Neutrophil (primary cell): ENCODE data around the gene LRRC4C.

Source experiments
- H3K27ac ChIP-seq: fragments of 200-600 bp; sonication (generic); 2 replicates; pipeline ENCODE4 v1.5.1; 2016; ENCODE audit warnings: mild to moderate bottlenecking, moderate library complexity
- H3K27me3 ChIP-seq: fragments of 200-600 bp; sonication (generic); 2 replicates; pipeline ENCODE4 v1.6.0; 2016; ENCODE audit warnings: mild to moderate bottlenecking
- H3K36me3 ChIP-seq: fragments of 200-600 bp; sonication (generic); 2 replicates; pipeline ENCODE4 v1.5.1; 2017
- H3K4me1 ChIP-seq, 2 experiments: fragments of 200-600 bp in 1 of 2; sonication (generic) in 1 of 2; 1 replicate in 1 of 2; 2 replicates in 1 of 2; pipeline versions ENCODE4 v1.5.1 to v1.6.1; 2013 to 2016; ENCODE audit warnings: low read depth in 1 of 2, low read length in 1 of 2, mild to moderate bottlenecking in 1 of 2, moderate library complexity in 1 of 2; ENCODE audit not compliant: control insufficient read depth in 1 of 2, insufficient read depth in 1 of 2
- H3K4me3 ChIP-seq, 2 experiments: fragments of 200-600 bp in 1 of 2; sonication (generic) in 1 of 2; 1 replicate in 1 of 2; 2 replicates in 1 of 2; pipeline ENCODE4 v1.5.1; 2013 to 2016; ENCODE audit warnings: low read depth in 1 of 2, low read length in 1 of 2, mild to moderate bottlenecking in 1 of 2, moderate library complexity in 1 of 2
- H3K9me3 ChIP-seq: fragments of 200-600 bp; sonication (generic); 2 replicates; pipeline ENCODE4 v1.5.1; 2016
- TF ChIP-seq, protein P1 (sequence below): fragments of 200-600 bp; sonication (generic); IDR thresholded peaks from 2 replicates; pipeline ENCODE4 v1.5.1; 2016; ENCODE audit warnings: antibody characterized with exemption

Gene LRRC4C

DNA sequence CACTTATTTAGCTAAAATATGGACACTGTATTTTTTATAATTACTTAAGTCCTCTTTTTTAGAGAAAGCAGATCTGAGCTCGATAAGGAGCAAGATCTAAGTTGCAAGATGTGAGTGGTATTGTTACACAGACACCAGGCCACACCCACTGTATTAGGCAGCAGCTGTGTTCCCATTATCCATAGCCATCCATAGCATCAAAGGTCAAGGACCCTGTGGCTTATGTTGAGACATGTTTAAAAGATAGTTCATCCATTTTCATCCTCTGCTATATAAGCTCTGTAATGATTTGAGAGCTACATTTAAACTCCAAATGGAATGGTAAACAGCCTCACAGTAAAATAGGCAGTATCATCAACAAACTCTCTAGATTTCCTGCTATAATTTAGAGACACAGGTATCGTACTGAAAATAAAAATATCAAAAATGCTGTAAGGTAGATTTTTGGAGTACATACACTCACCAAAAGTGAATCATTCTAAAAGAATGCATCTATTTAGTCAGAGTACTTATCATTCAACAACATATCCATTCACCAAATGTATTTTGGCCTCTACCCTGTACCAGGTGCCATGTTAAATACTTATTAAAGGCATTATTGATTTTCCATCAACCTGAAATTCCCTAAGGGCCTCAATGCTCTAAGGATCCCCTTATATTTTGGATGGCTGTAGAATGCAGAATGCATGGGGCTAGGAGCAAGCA is 574.0 kb downstream of the LRRC4C start:
- Histone ChIP-seq H3K4me1 (no peaks in the 10 kb centered on the region), H3K36me3 (no peaks in the 10 kb centered on the region)

DNA sequence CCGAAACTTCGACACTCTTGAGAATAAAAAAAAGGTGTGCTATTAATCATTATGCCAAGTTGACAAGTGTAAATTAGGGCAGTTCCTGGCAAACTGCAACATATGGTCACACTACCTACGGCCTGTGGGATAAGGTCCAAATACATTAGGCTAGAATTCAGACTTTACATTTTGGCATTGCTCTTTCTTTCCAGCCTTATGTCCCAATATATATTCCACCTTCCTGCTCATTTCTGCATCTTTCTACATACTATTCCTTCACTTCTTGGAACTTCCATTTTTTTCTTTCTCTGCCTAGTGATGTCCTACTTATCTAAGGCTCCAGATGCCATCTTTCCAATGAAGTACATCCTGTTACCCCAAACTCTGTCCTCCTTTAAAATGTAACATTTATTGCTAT is 577.2 kb downstream of the LRRC4C start:
- TF ChIP-seq, protein P1, sequence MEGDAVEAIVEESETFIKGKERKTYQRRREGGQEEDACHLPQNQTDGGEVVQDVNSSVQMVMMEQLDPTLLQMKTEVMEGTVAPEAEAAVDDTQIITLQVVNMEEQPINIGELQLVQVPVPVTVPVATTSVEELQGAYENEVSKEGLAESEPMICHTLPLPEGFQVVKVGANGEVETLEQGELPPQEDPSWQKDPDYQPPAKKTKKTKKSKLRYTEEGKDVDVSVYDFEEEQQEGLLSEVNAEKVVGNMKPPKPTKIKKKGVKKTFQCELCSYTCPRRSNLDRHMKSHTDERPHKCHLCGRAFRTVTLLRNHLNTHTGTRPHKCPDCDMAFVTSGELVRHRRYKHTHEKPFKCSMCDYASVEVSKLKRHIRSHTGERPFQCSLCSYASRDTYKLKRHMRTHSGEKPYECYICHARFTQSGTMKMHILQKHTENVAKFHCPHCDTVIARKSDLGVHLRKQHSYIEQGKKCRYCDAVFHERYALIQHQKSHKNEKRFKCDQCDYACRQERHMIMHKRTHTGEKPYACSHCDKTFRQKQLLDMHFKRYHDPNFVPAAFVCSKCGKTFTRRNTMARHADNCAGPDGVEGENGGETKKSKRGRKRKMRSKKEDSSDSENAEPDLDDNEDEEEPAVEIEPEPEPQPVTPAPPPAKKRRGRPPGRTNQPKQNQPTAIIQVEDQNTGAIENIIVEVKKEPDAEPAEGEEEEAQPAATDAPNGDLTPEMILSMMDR, result no peak
- no peak overlapping the region for H3K27ac ChIP-seq
- no peaks in the 10 kb centered on the region for H3K9me3 ChIP-seq
- no peaks in the 10 kb centered on the region for H3K36me3 ChIP-seq
- no peaks in the 10 kb centered on the region for H3K27me3 ChIP-seq
- no peak overlapping the region for H3K4me3 ChIP-seq
- no peaks in the 10 kb centered on the region for H3K4me1 ChIP-seq

More for the DNA sequence above, 574.0 kb downstream of the LRRC4C start:
- H3K27ac ChIP-seq, result no peak overlapping the region
- TF ChIP-seq, protein P1, result no peak
- no peaks in the 10 kb centered on the region for H3K27me3 ChIP-seq
- H3K4me3 ChIP-seq, result no peak overlapping the region
- H3K9me3 ChIP-seq, result no peaks in the 10 kb centered on the region

DNA sequence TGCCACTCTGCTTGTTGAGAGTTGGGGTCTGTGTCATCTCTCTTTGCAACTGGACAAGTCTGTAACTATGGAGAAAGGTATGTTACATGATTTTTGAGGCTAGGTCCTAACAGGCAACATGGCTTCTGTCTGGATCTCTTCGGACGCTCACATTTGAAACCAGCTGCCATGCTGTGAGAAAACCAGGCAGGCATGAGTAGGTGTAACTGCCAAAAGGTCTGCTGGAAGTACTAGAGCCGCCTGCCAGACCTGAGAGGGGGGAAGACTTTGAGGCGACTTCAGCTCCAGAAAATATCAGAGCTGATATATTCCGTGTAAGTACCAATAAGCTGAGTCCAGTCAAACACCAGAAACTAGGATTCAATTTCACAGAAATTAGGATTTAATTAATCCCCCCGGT is 579.5 kb downstream of the LRRC4C start:
- Histone ChIP-seq H3K4me3 (no peak overlapping the region), H3K4me1 (no peaks in the 10 kb centered on the region), H3K36me3 (no peaks in the 10 kb centered on the region), H3K27ac (no peak overlapping the region), H3K9me3 (no peaks in the 10 kb centered on the region), H3K27me3 (no peaks in the 10 kb centered on the region)
- TF ChIP-seq, protein P1, result no peak

DNA sequence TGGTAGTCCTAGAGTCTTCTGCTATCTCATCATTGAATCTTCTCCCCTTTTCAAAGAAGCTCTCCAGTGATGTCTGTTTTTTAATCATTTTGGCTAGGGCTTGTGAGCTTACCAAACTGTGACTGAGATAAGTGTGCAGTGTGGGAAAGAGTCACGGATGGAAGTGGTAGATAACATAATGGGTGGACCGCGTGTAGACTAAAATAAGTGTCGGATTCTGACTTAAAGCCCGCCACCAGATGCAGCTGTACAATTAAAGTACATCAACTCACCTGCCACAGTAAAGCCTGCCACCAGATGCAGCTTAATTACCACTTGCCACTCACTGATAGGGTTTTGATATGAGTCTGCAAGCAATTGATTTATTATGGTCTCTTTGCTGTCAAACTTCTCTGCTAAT is 581.5 kb downstream of the LRRC4C start:
- Histone ChIP-seq H3K27ac (no peak overlapping the region), H3K9me3 (no peaks in the 10 kb centered on the region), H3K36me3 (no peaks in the 10 kb centered on the region), H3K4me1 (no peaks in the 10 kb centered on the region), H3K4me3 (no peak overlapping the region), H3K27me3 (no peaks in the 10 kb centered on the region)
- TF ChIP-seq, protein P1, result no peak

DNA sequence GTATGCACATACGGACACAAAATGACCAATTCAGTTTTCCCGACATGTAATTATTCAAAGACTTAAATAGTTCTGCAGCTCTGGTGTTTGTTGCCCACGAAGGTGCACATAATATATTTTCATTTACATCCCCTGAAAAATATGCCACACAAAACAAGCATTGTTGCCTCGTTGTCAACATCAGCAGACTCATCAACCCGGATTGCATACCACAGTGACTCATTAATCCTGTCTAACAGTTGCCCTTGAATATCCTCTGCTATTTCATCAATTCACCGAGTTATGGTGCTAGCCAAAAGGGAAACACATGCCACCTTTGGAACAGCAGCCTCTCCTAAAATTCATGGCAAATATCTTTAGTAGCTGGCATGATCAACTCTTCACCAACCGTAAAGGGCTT is 582.2 kb downstream of the LRRC4C start:
- Histone ChIP-seq H3K4me1 (no peaks in the 10 kb centered on the region), H3K27me3 (no peaks in the 10 kb centered on the region), H3K9me3 (no peaks in the 10 kb centered on the region), H3K36me3 (no peaks in the 10 kb centered on the region), H3K27ac (no peak overlapping the region), H3K4me3 (no peak overlapping the region)
- TF ChIP-seq, protein P1, result no peak
